Measurements from ENCODE around the gene PAPSS1.
A peak's percentile ranks its signal among the peaks of the same experiment; 100 is the strongest.
"Not testable (repeated sequence)": the region's sequence is repeated elsewhere in the genome, so short reads cannot be mapped to it uniquely, and the experiment has no call there.

PAPSS1 gene

GRCh38 chr4:107733431-107733925, 13.4 kb upstream of the PAPSS1 start:
- POLR2A ChIA-PET, result no interaction called here
- no peak for DNase-seq (ENCODE audit: extremely low spot score)
- TF ChIP-seq CTCF (IDR thresholded peaks at IDR 0.05; ENCODE audit: control extremely low read depth, extremely low read depth, low read depth, missing control alignments), result no peak
- CTCF ChIA-PET, result interaction anchor here (1.6 to 6.0 kb wide), 2 partner anchors 13 to 15 kb away, joined by 6 to 51 read pairs; partner anchors contain the start of gene PAPSS1

DNA sequence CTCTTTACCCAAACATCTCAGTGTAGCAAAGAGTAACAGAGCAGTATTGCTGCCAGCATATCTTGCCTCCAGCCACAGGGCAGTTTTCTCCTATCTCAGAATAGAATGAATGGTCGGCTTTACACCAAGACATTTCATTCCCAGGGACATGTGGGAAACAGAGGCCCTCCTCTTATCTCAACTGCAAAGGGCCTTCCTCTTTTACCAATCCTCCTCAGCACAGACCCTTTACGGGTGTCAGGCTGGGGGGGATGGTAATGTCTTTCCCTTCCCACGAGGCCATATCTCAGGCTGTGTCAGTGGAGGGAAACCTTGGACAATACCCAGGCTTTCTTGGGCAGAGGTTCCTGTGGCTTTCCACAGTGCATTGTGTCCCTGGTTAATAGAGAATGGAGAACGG, 9.0 kb upstream of the PAPSS1 start:
- DNase-seq (ENCODE audit: extremely low spot score); CTCF ChIA-PET: not testable (repeated sequence)

DNA sequence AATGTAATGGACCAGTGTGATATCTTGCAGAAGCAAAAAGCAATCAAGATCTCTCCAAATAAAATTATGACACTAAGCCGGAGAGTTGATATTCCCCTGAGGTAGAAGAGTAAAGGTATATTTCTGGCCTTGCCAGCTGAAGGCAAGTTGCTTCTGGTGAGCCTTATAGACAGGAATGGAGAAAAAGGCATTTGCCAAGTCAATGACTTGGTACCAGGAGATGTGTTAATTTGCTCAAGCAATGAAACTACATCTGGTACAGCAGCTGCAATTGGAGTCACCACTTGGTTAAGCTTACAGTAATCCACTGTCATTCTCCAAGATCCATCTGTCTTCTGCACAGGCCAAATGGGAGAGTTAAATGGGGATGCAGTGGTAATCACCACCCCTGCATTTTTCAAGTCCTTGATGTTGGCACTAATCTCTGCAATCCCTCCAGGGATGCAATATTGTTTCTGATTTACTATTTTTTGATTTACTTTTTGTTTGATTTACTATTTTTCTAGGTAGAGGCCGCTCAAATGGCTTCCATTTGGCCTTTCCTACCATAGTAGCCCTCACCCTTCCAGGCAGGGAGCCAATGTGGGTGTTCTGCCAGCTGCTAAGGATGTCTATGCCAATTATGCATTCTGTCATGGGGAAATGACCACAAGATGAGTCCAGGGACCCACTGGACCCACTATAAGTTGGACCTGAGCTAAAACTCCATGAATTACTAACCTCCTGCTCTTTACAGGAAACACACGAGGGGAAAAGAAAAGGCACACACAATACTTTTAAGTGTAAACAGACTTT, 6.3 kb upstream of the PAPSS1 start:
- POLR2A ChIA-PET; DNase-seq (ENCODE audit: extremely low spot score): not testable (repeated sequence)
- CTCF ChIA-PET, result interaction anchor here (1.0 to 3.2 kb wide), 3 partner anchors 10 to 11 kb away, joined by 3 to 14 read pairs (median 4); no protein-coding TSS in a partner anchor

More for the DNA sequence above, 9.0 kb upstream of the PAPSS1 start:
- POLR2A ChIA-PET, result not testable (repeated sequence)

DNA sequence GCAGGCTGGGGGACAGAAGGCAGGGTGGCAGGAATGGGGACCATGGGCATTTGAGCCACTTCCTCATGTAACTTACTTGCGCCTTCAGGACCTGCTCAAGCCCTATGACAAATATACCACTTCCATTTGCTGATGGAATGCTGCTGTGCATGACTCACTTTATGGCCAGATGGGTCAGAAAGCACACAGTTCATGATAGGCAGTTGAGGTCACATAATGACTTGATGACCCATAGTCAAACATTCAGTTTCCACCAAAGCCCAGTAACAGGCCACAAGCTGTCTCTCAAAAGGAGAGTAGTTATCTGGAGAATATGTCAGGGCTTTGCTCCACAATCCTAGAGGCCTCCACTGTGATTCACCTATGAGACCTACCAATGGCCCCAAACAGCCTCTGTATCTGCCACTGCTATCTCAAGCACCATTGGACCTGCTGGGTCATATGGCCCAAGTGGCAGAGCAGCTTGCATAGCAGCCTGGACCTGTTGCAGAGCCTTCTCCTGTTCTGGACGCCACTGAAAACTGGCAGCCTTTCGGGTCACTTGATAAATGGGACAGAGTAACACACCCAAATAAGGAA, 5.3 kb upstream of the PAPSS1 start:
- ChIA-PET CTCF (interaction anchor here (3.2 kb wide), 1 partner anchor 11 kb away, joined by 14 read pairs; no protein-coding TSS in a partner anchor), POLR2A (no interaction called here)
- TF ChIP-seq CTCF (IDR thresholded peaks at IDR 0.05; ENCODE audit: control extremely low read depth, extremely low read depth, low read depth, missing control alignments), result no peak
- DNase-seq (ENCODE audit: extremely low spot score), result no peak

DNA sequence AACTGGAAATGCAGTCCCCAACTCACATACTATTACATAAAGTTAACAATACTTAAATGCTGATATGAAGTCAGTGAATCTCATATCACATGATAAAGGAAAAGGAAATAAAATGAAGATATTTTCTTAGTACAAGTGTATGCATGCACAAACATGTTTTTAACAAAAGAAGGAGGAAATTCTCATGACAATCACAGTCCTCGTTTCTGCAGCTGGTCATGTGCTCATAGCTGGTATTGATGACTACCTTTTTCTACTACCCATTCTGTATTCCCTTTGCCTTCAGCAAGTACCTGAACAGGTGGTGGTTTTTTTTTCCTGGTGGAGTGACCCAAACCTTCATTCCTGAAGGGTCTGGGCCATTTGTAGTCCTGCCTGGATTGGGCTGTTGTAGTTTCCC, 3.3 kb upstream of the PAPSS1 start:
- CTCF ChIA-PET, POLR2A ChIA-PET: not testable (repeated sequence)

GRCh38 chr4:107721436-107722100, 1.5 kb upstream of the PAPSS1 start:
- DNase-seq (ENCODE audit: extremely low spot score), result peak; percentile 37
- ChIA-PET CTCF (interaction anchor here (0.9 to 3.6 kb wide), 4 partner anchors 13 to 30 kb away, joined by 3 to 51 read pairs (median 4); no protein-coding TSS in a partner anchor), POLR2A (interaction anchor here (0.6 to 1.3 kb wide), 2 partner anchors 13 to 335 kb away, joined by 3 to 4 read pairs; no protein-coding TSS in a partner anchor)
- no peak for TF ChIP-seq CTCF (IDR thresholded peaks at IDR 0.05; ENCODE audit: control extremely low read depth, extremely low read depth, low read depth, missing control alignments)

More for the DNA sequence above, 3.3 kb upstream of the PAPSS1 start:
- DNase-seq (ENCODE audit: extremely low spot score), result not testable (repeated sequence)

DNA sequence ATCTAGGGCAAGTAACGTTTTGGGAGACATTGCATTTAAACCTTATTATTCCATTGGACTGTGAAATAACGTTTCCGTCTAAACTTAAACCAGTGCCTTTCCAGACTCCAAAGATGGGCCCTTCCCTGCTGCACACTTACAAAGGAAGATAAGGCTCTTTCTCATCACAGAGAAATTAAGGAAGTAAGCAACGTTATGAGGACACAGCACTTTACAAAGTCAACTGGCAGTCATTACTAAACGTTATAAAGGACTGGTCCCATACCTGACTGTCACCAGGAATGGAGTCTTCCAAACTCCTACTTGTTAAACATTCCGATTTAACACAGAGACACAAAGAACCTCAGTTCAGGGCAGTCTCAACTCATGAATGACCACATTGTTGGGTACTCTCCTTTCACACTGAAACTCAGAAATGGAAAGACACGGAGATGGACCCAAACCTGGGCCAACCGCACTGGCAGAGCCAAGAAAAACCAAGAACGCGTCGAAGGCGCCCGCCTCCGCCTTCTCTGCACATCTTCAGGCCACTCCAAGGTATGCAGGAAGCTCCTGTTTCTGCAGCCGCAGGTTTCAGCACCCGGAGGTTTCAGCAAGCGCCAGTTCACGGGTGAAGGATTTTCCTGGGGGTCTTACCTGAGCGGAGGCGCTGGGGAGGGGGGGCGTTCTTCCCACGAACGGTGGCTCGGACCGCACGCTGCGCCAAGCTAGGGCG, 670 bp downstream of the PAPSS1 start:
- no peak for TF ChIP-seq CTCF (IDR thresholded peaks at IDR 0.05; ENCODE audit: control extremely low read depth, extremely low read depth, low read depth, missing control alignments)
- POLR2A ChIA-PET, result no interaction called here
- DNase-seq (ENCODE audit: extremely low spot score), result peak; percentile 17
- CTCF ChIA-PET, result interaction anchor here (1.1 to 3.6 kb wide), 4 partner anchors 9 to 16 kb away, joined by 4 to 51 read pairs (median 6); no protein-coding TSS in a partner anchor
